OCI-LY7 (cell line): ENCODE results near the gene VDR. TPM values are rescaled to one million over a fixed set of nuclear protein-coding genes. Genes with fewer than 3 reads are reported as not detected.

Experiments
- BruUV-seq: library from RNA; stranded (reverse); fragments of 400-500 nt; replicated peaks from 2 replicates; lab custom pipeline; 2021; lab: Mats Ljungman, UMichigan
- CTCF ChIA-PET: fragments of 300-600 bp; sonication (Branson Sonifier 250); formaldehyde crosslinking; loops from one replicate; lab custom pipeline; 2022; ENCODE audit warnings: antibody characterized with exemption; ENCODE audit not compliant: unreplicated experiment; lab: Charles Lee
- POLR2A ChIA-PET: fragments of 300-600 bp; sonication (Branson Sonifier 250); formaldehyde crosslinking; loops from one replicate; lab custom pipeline; 2022; ENCODE audit warnings: antibody characterized with exemption; lab: Charles Lee
- DNase-seq: peaks from one replicate; pipeline ENCODE4 v3.0.0-alpha.2; 2015; ENCODE audit warnings: low spot score
- H2AFZ ChIP-seq: fragments of 200-600 bp; sonication (generic), shearing (Covaris generic); 2 replicates; pipeline ENCODE4 v1.6.1; 2014; ENCODE audit warnings: mild to moderate bottlenecking, antibody characterized with exemption, low read length, moderate library complexity
- H3K27ac ChIP-seq: fragments of 200-600 bp; sonication (generic); 2 replicates; pipeline ENCODE4 v1.5.1; 2014; ENCODE audit warnings: mixed run types, low read depth, mild to moderate bottlenecking, moderate library complexity, low read length, inconsistent platforms; ENCODE audit not compliant: poor library complexity, severe bottlenecking
- H3K36me3 ChIP-seq: fragments of 200-600 bp; sonication (generic); 2 replicates; pipeline ENCODE4 v1.6.1; 2014; ENCODE audit warnings: mild to moderate bottlenecking, antibody characterized with exemption, low read length, moderate library complexity, mixed read lengths; ENCODE audit not compliant: insufficient read depth
- H3K4me1 ChIP-seq: fragments of 200-600 bp; sonication (generic); 2 replicates; pipeline ENCODE4 v1.5.1; 2014; ENCODE audit warnings: mild to moderate bottlenecking, low read length; ENCODE audit not compliant: insufficient read depth, poor library complexity, severe bottlenecking
- H3K4me2 ChIP-seq: fragments of 200-600 bp; sonication (generic); 2 replicates; pipeline ENCODE4 v1.6.1; 2014; ENCODE audit warnings: mild to moderate bottlenecking, low read length
- H3K4me3 ChIP-seq: fragments of 200-600 bp; sonication (generic); 2 replicates; pipeline ENCODE4 v1.5.1; 2014; ENCODE audit warnings: mild to moderate bottlenecking, low read depth, low read length; ENCODE audit not compliant: poor library complexity, severe bottlenecking
- H3K79me2 ChIP-seq: fragments of 200-600 bp; sonication (generic); 2 replicates; pipeline ENCODE4 v1.6.1; 2016; ENCODE audit warnings: low read depth, mild to moderate bottlenecking, low read length, moderate library complexity, mixed read lengths; ENCODE audit not compliant: insufficient read depth
- H3K9me2 ChIP-seq: fragments of 200-600 bp; sonication (generic); 2 replicates; pipeline ENCODE4 v1.6.1; 2016; ENCODE audit warnings: mild to moderate bottlenecking, low read length, mixed read lengths; ENCODE audit not compliant: insufficient read depth
- H3K9me3 ChIP-seq: fragments of 200-600 bp; sonication (generic); 2 replicates; pipeline ENCODE4 v1.6.1; 2014; ENCODE audit warnings: mild to moderate bottlenecking, mixed run types, low read length, mixed read lengths
- H4K20me1 ChIP-seq: fragments of 200-600 bp; sonication (generic); 2 replicates; pipeline ENCODE4 v1.6.1; 2014; ENCODE audit warnings: mild to moderate bottlenecking, antibody characterized with exemption, low read length, moderate library complexity, mixed read lengths; ENCODE audit not compliant: insufficient read depth
- CTCF ChIP-seq: fragments of 200-600 bp; sonication (generic); conservative IDR thresholded peaks from 2 replicates; pipeline ENCODE4 v1.5.1; 2014; ENCODE audit warnings: mild to moderate bottlenecking, antibody characterized with exemption, low read length, moderate library complexity, mixed read lengths
- EZH2phosphoT487 ChIP-seq: fragments of 200-600 bp; sonication (generic); IDR thresholded peaks from 2 replicates; pipeline ENCODE4 v1.6.1; 2018; ENCODE audit warnings: low read depth, borderline replicate concordance, mild to moderate bottlenecking, mixed run types, antibody characterized with exemption, low read length, moderate library complexity, mixed read lengths
- intact Hi-C: fragments of 100-400 bp; cut with micrococcal nuclease; formaldehyde crosslinking; loops from one replicate; pipeline ENCODE4 v1.10.0; 2022; ENCODE audit not compliant: unreplicated experiment
- total RNA-seq, 2 experiments: library from RNA; depleted of rRNA in 1 of 2; stranded (reverse); fragments of >200 nt in 1 of 2; shearing (Covaris generic) in 1 of 2; gene quantifications; 2 replicates each; pipeline ENCODE4 v1.2.3, GENCODE V29; 2014 to 2022

VDR gene
- total RNA-seq, 2 experiments from 2014 or later = 1.9 to 5.4 TPM

- Histone ChIP-seq H3K4me3 (no peak overlapping the region), H4K20me1 (no peaks in the 10 kb centered on the region), H3K4me2 (peak overlapping the region; percentile 38), H3K9me2 (no peaks in the 10 kb centered on the region), H3K79me2 (no peaks in the 10 kb centered on the region), H3K9me3 (no peaks in the 10 kb centered on the region), H3K27ac (no peak overlapping the region), H3K4me1 (peaks cover 90% of the 10 kb centered on the region), H3K36me3 (no peaks in the 10 kb centered on the region), H2AFZ (peak overlapping the region; percentile 3; the same call in 1 of the 2 replicates)
- POLR2A ChIA-PET = interaction anchor here (0.9 to 14.2 kb wide), 6 partner anchors 8 to 291 kb away, joined by 3 to 342 read pairs (median 4); partner anchors contain the start of genes HDAC7 and PFKM
- DNase-seq = no peak
- intact Hi-C loops = no loop called here
- CTCF ChIA-PET = interaction anchor here (0.7 to 1.9 kb wide), 5 partner anchors 11 to 87 kb away, joined by 3 to 7 read pairs (median 3); no protein-coding TSS in a partner anchor
- no peak for TF ChIP-seq EZH2phosphoT487
- no peak for TF ChIP-seq CTCF
- no TSS peak for BruUV-seq
Measured at GRCh38 chr12:47828008-47828975, 76.5 kb downstream of the VDR start.

GRCh38 chr12:47825173-47825639 is 79.6 kb downstream of the VDR start:
- H3K27ac ChIP-seq = peak overlapping the region; percentile 35
- H3K9me3 ChIP-seq = no peaks in the 10 kb centered on the region
- H2AFZ ChIP-seq = no peak overlapping the region
- no peaks in the 10 kb centered on the region for H3K9me2 ChIP-seq
- intact Hi-C loops = no loop called here
- H3K4me3 ChIP-seq = no peak overlapping the region
- no peaks in the 10 kb centered on the region for H4K20me1 ChIP-seq
- TF ChIP-seq CTCF = no peak
- no peak for TF ChIP-seq EZH2phosphoT487
- POLR2A ChIA-PET = interaction anchor here (1.7 to 14.2 kb wide), 3 partner anchors 9 to 15 kb away, joined by 7 to 342 read pairs (median 11); no protein-coding TSS in a partner anchor
- H3K79me2 ChIP-seq = no peaks in the 10 kb centered on the region
- no peaks in the 10 kb centered on the region for H3K36me3 ChIP-seq
- peaks cover 75% of the 10 kb centered on the region for H3K4me1 ChIP-seq
- DNase-seq = no peak
- CTCF ChIA-PET = no interaction called here
- H3K4me2 ChIP-seq = 0 out of 2 replicates have a peak overlapping the region, but pooled peaks have one; percentile 37
- no TSS peak for BruUV-seq
